HG03135 (cell line): ENCODE measurements around the gene TAF1L.

ENCODE experiments used
- ATAC-seq: cut with Tn5 transposase; IDR thresholded peaks from one replicate; pipeline ENCODE4 v1.9.1; 2021; ENCODE audit warnings: mild to moderate bottlenecking, moderate library complexity; ENCODE audit not compliant: unreplicated experiment

The TAF1L gene

DNA sequence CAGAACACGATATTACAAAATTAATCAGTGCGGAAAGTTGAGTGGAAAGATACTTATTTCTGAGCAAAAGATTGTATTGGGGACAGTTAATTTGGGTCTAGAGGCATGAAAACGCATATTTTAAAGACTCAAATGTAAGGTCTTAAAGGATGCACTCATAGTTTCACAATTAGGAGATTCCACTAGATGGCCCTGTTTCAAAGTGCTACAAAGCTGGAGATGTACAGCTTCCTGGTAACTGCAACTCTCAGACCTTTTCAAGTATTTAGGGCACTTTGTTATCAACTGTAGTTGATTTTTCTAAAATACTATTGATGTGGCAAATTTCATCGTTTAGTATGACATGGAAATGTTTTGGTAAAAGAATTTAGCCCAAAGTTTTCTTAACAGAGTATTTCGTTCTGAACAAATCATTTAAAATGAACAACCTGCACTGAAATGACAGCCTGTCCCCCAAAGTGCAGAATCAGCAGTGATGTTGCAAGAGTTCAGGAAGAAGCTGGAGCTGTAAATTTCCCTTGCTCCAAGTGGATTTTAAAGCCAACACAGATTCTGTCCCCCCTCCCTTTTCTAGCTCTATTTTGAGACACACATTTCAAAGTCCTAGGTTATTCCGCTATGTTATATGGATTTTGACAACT, 46.3 kb downstream of the TAF1L start:
- ATAC-seq, result peak; percentile 61

DNA sequence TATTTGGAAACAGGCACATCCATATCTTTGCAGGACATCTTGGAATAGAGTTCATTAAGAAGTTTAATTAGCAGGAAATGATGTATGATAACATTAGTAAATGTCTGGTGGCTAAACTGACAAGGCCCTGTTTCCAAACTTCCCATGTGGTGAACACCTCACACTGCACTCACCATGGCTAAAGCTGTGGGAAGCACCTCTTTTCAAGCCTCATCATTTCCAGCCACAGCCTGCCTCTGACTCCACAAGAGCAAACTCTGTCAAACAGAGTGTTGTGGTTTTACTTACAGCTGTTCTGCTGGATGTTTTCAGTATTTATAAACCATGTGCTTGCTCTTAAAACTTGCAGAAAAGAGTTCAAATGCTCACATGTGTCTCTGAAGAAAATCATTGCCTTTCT, 47.6 kb downstream of the TAF1L start:
- no peak for ATAC-seq

DNA sequence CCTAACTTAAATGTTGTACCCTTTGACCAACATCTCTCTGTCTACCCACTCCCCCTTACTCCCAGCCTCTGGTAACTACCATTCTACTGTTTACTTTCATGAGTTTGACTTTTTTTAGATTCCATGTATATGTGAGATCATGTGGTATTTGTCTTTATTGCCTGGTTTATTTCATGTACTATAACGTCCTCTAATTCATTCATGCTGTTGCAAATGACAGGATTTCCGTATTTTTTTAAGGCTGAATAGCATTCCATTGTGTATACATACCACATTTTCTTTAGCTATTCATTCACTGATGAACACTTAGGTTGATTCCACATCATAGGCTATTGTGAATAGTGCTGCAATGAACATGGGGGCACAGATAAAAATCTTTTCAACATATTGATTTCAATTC, 50.7 kb downstream of the TAF1L start:
- ATAC-seq, result no peak

DNA sequence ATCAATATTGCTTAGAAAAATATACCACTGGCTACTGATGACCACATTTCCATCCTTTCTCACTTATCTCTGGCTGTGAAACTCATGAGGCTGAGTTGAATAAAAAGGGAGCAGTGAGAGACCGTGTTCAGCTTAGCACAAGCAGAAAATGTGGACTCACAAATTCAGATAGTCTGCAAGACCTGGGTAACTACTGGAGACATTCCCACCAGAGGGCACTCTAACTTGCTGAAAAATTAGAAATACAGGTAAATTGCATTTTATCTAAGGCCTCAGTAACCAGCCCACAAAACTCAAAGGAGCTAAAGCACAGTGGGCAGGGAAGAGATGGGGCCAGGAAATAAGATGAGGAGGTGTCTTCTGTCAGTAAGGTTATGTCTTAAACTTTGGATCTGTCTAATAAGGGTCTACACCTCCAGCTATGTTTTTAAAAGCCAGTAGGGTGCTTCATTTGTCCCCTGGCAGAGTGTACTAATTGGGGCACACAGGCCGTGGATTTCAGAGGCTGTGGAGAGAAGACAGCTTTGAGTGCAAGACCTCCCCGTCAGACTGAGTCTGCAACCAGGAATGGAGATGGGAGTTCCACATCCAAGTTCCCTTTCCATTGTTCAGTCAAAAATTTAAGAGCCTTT, 53.8 kb downstream of the TAF1L start:
- no peak for ATAC-seq

DNA sequence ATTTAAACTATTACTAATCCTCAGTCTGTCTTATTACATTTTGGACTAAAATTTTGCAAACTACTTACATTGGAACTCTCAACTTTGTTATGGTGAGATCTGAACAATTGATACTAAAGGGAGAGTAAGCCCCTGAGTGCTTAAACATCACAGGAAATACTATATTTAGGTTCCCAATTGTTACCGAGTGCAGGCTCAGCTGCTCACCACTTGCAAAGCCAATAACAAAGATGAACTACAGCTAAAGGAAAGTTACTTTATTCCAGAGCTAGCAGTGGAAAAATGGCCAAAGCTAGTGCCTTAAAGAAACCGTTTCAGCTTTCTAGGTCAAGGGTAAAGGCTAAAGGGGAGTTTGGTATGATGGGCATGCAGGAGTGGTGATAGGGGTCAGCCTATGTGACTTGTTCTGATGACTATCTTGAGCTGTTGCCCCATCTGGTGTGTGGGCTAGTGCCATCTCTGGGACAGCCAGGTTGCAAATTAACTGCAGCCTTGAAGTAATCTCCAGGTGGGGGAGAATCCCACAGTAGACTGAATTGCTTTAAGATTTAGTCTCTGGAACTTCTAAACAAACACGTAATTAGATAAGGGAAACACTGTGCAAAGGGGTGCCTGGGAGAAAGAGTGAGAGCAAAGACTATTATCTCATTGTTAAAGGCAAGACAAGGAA, 54.7 kb downstream of the TAF1L start:
- no peak for ATAC-seq

DNA sequence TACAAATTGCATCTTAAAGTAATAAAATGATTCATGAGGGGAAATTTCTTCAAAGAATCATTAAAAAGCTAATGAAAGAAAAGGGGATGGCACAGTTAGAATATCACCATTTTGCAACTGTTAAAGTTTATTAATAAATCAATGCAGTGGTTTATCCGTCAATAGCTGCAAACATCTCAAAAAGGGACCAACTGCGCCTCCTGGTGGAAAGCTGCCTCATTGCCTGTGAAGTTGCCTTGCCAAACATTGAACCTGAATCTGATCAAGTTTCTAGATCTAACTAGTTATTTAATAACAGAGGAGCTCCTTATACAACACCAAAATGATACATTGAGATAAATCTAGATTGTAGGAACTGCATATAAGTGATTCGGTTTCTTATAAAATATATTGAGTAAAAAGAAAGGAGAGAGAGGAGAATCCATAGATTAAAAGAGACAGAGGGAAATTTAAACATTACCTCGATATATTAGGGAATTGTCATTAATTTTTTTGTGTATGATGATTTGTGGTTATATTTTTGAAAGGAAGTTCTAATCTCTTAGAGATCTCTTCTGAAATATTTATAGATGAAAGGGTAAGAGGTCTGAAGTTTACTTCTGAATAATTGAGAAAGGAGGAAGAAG, 55.6 kb downstream of the TAF1L start:
- no peak for ATAC-seq
